DND-41 (cell line): Measurements from ENCODE around the gene CACNB2.
A peak's percentile ranks its signal among the peaks of the same experiment; 100 is the strongest.

Experiments
- ATAC-seq: fragments of 200-7000 bp; cut with Tn5 transposase; 3 replicates; pipeline ENCODE4 v1.9.1; 2021; ENCODE audit warnings: low read depth; ENCODE audit not compliant: insufficient read depth
- DNase-seq: peaks from one replicate; pipeline ENCODE4 v3.0.0-alpha.2; 2020
- H2AFZ ChIP-seq: 2 replicates; pipeline ENCODE4 v1.6.0; 2012; ENCODE audit warnings: low read depth, low read length
- H3K27ac ChIP-seq: 2 replicates; pipeline ENCODE4 v1.5.1; 2012; ENCODE audit warnings: low read length, inconsistent platforms
- H3K27me3 ChIP-seq: fragments of 200-600 bp; sonication (generic); 2 replicates; pipeline ENCODE4 v1.6.0; 2012; ENCODE audit warnings: low read length, mild to moderate bottlenecking, inconsistent platforms; ENCODE audit not compliant: insufficient read depth, poor library complexity
- H3K36me3 ChIP-seq: 2 replicates; pipeline ENCODE4 v1.5.1; 2012; ENCODE audit warnings: low read length, inconsistent platforms; ENCODE audit not compliant: insufficient read depth
- H3K4me1 ChIP-seq: 2 replicates; pipeline ENCODE4 v1.5.1; 2012; ENCODE audit warnings: mild to moderate bottlenecking, low read length; ENCODE audit not compliant: insufficient read depth
- H3K4me2 ChIP-seq: 2 replicates; pipeline ENCODE4 v1.6.0; 2012; ENCODE audit warnings: mild to moderate bottlenecking, moderate library complexity, low read length, inconsistent platforms; ENCODE audit not compliant: insufficient read depth
- H3K4me3 ChIP-seq, 2 experiments: fragments of 200-600 bp in 1 of 2; shearing (Covaris generic) in 1 of 2; 2 replicates each; pipeline ENCODE4 v1.5.1; 2012 to 2016; ENCODE audit warnings: inconsistent platforms in 2 of 2, low read length in 2 of 2, mild to moderate bottlenecking in 2 of 2, low read depth in 1 of 2, moderate library complexity in 1 of 2
- H3K79me2 ChIP-seq: 2 replicates; pipeline ENCODE4 v1.6.0; 2012; ENCODE audit warnings: low read length, inconsistent platforms; ENCODE audit not compliant: insufficient read depth
- H3K9ac ChIP-seq: 2 replicates; pipeline ENCODE4 v1.6.0; 2012; ENCODE audit warnings: low read depth, mild to moderate bottlenecking, inconsistent platforms, low read length, moderate library complexity
- H3K9me3 ChIP-seq: 2 replicates; pipeline ENCODE4 v1.5.1; 2012; ENCODE audit warnings: low read length, moderate library complexity, mild to moderate bottlenecking, inconsistent platforms; ENCODE audit not compliant: insufficient read depth, severe bottlenecking
- H4K20me1 ChIP-seq: 2 replicates; pipeline ENCODE4 v1.6.0; 2012; ENCODE audit warnings: low read length; ENCODE audit not compliant: insufficient read depth
- CTCF ChIP-seq: IDR thresholded peaks from 2 replicates; pipeline ENCODE4 v1.5.1; 2012; ENCODE audit warnings: borderline replicate concordance, low read length, moderate library complexity, mild to moderate bottlenecking; ENCODE audit not compliant: poor library complexity, severe bottlenecking; ENCODE audit errors: extremely low read depth
- EZH2 ChIP-seq: IDR thresholded peaks from 3 replicates; pipeline ENCODE4 v1.6.1; 2012; ENCODE audit warnings: borderline replicate concordance, low read depth, mild to moderate bottlenecking, moderate library complexity, low read length, inconsistent platforms; ENCODE audit not compliant: severe bottlenecking

Gene CACNB2

DNA sequence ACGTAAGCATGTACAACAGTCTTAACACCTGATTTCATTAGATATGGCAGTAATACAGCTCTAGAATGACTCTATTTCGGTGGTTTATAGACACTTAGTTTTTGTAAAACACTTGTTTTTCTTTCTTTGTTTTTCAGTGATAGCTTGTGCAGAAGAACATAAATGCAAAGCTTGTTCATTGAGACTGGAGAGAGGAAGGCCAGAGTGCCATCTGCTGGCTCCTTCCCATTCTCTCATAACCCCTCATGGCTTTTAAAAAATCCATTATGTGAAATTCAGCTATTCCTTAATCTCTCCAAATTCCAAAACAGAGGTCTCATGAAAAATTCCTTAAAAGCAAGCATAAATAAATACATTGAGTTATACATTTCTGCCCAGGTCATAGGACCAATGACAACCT, 76.3 kb downstream of the CACNB2 start:
- H3K27me3 ChIP-seq = no peaks in the 10 kb centered on the region
- H3K36me3 ChIP-seq = no peaks in the 10 kb centered on the region
- no peak for TF ChIP-seq EZH2
- TF ChIP-seq CTCF = peak; percentile 50
- no peaks in the 10 kb centered on the region for H4K20me1 ChIP-seq
- H3K4me2 ChIP-seq = no peak overlapping the region
- no peak overlapping the region for H3K4me3 ChIP-seq
- no peaks in the 10 kb centered on the region for H3K79me2 ChIP-seq
- no peaks in the 10 kb centered on the region for H3K9me3 ChIP-seq
- H3K9ac ChIP-seq = no peak overlapping the region
- H2AFZ ChIP-seq = no peak overlapping the region
- ATAC-seq (no peak; the same call in 2 of the 3 replicates), DNase-seq (no peak)
- no peak overlapping the region for H3K27ac ChIP-seq
- H3K4me1 ChIP-seq = no peaks in the 10 kb centered on the region

DNA sequence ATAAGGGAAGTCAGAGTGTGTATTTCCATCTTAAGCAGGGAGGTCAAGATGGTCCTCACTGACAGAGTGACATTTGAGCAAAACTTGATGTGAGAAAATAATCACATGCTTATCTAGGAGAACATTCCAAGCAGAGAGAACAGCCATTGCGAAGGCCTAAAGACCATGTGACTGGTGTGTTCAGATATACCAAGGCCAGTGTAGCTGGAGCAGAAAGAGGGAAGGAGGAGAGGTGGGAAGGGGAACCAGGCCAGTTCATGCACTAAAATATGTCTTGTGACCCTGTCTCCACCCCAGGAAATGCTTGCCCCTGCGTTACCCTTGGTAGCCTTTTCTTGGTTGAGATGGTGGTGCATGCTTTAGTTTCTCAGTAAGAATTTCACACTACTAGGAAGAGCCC, 77.4 kb downstream of the CACNB2 start:
- Histone ChIP-seq H3K79me2 (no peaks in the 10 kb centered on the region), H3K9me3 (no peaks in the 10 kb centered on the region), H2AFZ (0 out of 2 replicates have a peak overlapping the region, but pooled peaks have one; percentile 5), H3K27me3 (no peaks in the 10 kb centered on the region), H3K9ac (no peak overlapping the region), H4K20me1 (no peaks in the 10 kb centered on the region), H3K36me3 (no peaks in the 10 kb centered on the region), H3K4me3 (no peak overlapping the region), H3K27ac (no peak overlapping the region), H3K4me2 (no peak overlapping the region), H3K4me1 (no peaks in the 10 kb centered on the region)
- no peak for DNase-seq
- TF ChIP-seq EZH2 (no peak), CTCF (no peak)
- no peak for ATAC-seq

- Histone ChIP-seq H2AFZ (no peak overlapping the region), H3K36me3 (no peaks in the 10 kb centered on the region), H3K4me3 (no peak overlapping the region), H3K9ac (no peak overlapping the region), H3K27ac (no peak overlapping the region), H3K4me1 (no peaks in the 10 kb centered on the region), H3K4me2 (no peak overlapping the region), H3K27me3 (no peaks in the 10 kb centered on the region), H3K79me2 (no peaks in the 10 kb centered on the region), H4K20me1 (no peaks in the 10 kb centered on the region), H3K9me3 (no peaks in the 10 kb centered on the region)
- ATAC-seq = no peak
- no peak for DNase-seq
- TF ChIP-seq EZH2 = no peak
- TF ChIP-seq CTCF = no peak
Observed at GRCh38 chr10:18219146-18219545, 78.9 kb downstream of the CACNB2 start.

DNA sequence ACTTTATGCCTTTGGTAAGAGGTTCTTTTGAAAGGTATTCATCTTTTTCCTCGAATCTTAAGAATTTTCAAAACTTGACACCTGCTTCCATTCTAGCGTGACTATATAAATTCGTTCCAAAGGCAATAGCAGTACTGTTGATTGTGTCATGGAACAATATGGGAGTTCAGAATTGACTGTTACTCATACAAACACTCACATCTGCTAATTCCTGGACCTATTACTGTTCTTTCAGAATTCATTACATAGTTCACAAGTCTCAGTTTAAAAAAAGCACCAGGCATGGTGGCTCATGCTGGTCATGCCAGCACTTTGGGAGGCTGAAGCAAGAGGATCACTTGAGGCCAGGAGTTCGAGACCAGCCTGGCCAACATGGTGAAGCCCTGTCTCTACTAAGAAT, 80.9 kb downstream of the CACNB2 start:
- DNase-seq (no peak), ATAC-seq (no peak)
- Histone ChIP-seq H2AFZ (no peak overlapping the region), H3K9me3 (no peaks in the 10 kb centered on the region), H3K79me2 (no peaks in the 10 kb centered on the region), H3K4me3 (no peak overlapping the region), H4K20me1 (no peaks in the 10 kb centered on the region), H3K9ac (no peak overlapping the region), H3K36me3 (no peaks in the 10 kb centered on the region), H3K4me2 (no peak overlapping the region), H3K4me1 (no peaks in the 10 kb centered on the region), H3K27ac (no peak overlapping the region), H3K27me3 (no peaks in the 10 kb centered on the region)
- TF ChIP-seq EZH2 (no peak), CTCF (no peak)
